ENCODE measurements around the gene CREG2.

DNA sequence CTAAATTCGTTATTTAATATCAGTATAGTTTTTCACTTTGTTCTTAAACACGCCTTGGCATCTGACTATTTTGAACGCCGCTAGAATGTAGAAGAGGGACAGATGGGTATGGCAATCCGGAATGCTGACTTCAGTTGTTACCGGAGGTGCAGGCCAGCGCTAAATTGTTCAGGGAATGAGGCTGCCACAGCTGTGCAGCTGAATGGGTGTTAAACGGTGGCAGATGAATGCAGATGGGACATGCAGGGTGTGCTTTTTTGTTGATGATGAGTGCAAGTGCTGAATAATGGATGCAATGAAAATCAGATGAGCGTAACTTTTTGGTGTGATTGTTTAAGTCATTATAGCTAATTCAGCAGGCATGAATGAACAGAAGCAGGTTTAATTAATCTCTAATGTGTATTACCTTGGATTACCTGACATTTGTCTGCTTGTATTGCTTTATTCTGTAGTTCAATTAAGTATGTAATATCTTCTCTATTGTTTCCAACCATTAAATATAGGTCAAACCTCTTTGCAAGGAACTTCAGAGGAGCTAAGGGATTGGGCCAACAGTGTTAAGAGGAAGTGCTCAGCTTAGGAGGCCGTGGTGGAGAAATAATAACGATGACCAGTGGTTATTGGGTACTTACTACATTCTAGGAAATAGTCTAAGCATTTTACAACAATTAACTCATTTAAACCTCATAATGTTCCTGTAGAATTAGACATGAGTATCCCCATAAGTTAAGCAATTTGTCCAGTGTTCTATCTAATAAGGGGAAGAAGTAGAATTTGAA, 11.9 kb upstream of the CREG2 start:
- TF ChIP-seq CTCF (IDR thresholded peaks at IDR 0.05 in 8 of 11, conservative IDR thresholded peaks at IDR 0.05 in 3 of 11) (no peak), POLR2A (IDR thresholded peaks at IDR 0.05) (no peak)

Data from spleen (tissue), 7 donors.